NCI-H2196 (cell line): ENCODE data around the gene ACHE.
A peak's percentile ranks its signal among the peaks of the same experiment; 100 is the strongest.

Experiments used
- DNase-seq: peaks from one replicate; lab custom pipeline; 2025; ENCODE audit not compliant: unreplicated experiment; lab: John Stamatoyannopoulos, UW

The ACHE gene

DNA sequence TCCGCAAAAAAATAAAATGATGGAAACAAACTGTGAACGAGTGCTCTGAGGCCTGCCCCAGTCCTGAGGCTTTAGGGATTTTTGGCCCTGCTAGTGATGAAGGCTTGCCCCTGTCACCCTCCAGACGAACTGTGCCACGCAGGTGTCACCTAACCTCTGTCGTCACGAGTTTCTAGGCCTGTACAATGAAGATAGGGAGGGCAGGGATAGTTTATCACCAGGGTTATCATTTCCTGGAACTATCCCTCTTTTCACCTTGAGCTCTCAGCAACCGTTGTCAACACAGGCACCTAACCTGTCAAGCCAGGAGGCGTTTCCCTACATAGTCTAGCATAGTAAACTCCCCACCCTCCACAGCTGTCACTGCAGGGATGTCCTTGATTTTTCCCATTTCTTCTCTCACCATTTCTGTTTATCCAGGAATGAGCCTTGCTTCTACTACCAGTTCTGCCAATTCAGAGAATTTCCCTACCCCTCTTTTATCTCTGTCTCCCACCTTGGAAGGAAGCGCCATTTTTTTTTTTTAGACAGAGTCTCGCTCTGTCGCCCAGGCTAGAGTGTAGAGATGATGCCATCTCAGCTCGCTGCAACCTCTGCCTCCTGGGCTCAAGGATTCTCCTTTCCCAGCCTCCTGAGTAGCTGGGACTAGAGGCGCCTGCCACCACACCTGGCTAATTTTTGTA lies 2.2 kb upstream of the ACHE start:
- no peak for DNase-seq

DNA sequence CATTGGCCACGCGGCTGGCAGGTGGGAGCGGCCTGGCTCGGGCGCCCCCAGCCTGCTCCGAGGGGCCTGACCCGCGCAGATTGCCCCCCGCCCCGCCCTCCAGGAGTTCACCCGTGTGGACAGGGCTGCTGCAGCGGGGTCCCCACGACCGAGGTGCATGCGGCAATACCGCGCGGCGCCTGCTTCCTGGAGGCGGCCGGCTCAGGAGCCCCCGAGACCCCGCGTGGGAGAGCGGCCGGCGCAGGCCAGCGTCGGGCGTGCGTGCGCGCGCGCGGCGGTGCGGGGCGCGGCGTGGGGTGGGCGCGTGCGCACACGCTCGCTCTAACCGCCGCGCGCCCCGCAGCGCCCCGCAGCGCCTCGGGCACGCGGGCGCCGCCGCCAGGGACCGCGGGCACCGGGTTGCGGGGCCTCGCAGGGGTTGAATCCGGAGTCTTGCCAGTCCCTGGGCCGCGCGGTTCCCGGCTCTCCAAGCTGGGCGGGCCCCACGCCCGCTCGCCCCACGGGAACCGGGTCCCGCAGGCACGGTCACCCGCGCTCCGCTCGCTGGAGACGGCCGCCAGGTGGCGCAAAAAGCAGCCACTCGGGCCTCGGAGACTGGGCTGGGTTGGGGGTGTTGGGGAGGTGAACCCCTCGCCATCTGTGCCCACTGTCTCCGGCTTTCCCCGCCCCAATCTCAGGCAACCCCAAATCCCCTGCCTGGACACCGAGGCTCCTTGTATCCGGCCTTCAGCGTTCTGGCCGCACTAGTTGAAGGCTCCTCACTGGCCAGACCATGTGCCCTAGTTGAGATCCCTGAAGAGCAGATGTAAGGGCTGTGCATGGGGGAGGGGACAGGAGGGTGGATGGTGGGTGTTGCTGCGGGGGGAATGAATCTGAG lies 1.3 kb upstream of the ACHE start:
- peak; percentile 44 for DNase-seq

DNA sequence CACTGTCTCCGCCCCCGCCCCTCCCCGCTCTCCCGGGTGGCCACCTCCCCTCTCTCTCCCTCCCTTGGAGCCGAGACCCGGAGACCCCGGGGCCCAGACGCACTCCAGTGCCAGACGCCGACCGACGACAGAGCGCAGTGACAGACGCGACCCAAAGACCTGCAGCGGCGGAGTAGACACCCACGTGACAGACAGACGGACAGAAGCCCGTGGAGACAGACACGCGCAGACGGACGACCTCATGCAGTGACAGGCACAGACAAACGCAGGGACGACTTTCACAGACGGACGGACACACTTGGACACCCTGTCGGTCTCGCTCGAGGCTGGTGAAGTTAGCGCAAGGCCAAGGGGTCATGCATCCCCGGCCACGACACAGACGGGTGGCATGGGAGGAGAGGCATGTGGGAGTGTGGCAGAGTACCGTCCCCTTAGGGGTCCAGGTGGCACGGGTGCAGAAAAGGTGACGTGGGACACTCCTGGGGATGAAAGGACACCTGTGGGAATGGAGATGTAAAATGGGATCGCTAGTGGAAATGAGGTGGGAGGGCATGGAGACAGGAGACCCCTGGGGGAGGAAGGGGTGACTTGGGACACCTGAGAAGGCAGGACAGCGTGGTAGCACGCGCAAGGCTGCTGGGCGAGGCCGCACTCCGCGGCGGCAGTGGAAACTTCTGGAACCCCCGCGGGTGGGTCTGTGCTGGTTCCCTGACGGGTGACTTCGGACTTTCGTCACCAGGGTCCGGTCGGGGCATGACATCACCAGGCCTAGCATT lies 456 bp upstream of the ACHE start:
- DNase-seq = peak; percentile 44

DNA sequence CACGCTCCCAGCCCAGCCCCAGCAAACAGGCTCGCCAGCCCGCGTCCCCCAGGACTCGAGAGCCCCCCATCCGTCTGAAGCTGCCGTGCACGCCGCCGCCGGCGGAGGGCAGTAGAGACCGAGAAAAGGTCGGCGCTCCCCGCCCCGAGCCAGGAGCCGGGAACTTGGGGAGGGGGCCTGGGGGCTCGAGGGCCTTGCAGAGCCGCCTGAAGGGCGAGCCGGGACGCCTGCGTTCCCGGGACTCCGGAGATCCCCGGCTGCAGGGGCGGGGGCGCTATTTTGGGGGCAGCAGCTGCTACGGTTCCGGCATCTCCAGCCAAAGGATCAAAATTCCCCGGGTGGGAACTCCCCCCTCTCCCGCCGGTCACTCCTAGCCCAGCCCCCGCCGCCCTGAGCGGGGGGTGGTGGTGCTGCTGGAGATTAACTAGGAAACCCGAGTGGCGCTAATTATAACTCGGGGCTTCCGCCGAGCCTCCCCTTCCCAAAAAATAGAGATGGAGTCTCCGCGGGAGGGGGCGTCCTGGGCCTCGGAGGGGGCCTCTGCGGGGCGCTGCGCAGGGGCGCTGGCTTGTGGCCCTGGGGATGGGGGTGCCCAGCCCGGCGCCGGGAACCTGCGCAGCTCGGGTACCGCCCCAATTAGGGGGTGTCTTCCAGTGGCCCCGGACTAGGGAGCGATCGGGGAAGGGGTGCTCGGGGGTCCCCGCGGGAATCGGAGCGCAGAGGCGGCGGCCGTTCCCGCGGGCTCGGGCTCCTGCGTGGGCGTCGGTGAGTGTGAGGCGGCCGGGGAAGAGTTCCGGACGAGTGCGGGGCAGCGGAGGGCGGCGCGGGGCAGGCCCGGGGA lies 608 bp downstream of the ACHE start:
- DNase-seq = peak; percentile 44

DNA sequence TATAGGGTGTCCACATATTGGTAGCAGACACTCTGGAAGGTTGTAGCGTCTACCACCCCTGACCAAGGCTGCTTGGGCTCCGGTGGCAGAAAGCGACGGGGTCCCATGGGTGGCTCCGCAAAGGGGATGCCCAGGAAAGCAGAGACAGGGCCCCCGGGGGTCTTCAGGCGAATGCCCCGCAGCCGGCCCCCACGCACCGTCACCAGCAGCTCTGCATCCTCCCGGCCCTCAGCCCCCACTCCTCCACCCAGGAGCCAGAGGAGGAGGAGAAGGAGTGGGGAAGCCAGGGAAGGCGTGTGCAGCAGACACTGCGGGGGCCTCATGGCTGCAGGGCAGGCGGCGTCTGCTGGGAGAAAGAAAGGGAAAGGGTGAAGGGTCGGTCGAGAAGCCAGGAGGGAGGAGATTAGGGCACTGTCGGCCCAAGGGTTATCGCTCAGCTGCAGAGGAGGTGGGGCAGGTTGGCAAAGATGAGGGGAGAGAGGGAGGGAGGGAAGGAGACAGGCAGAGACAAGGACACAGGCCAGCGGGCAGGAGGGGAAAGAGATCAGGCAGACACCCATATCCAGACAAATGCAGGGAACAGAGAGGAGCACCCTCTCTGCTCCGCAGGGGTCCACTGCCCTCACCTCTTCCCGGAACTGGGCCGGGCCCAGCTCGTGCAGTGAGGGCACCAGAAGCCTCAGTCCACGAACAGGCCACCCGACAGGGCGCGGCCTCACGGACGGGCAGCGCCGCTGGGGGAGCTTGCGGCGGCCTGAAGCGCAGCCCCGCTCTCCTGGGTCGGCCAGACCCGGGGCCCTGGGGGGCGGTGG lies 1.6 kb downstream of the ACHE start:
- no peak for DNase-seq

DNA sequence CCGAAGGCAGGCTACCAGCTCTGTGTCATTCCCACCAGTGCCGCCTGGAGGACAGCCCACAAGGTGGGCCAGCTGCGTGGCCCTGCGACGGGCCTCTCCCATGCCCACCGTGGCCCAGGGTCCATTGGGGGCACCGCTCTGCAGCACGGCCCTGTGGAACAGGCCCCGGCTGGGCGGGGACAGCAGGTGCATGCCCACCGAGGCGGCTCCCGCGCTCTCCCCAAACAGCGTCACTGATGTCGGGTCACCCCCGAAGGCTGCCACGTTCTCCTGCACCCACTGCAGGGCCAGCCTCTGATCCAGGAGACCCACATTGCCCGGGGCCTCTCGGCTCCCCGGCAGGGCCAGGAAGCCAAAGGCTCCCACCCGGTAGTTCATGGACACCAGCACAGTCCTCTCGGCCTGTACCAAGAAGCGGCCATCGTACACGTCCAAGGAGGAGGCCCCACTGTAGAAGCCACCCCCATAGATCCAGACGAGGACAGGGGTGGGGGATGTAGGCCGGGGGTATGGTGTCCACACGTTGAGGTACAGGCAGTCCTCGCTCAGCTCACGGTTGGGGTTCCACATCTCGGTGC lies 2.3 kb downstream of the ACHE start:
- DNase-seq = no peak

DNA sequence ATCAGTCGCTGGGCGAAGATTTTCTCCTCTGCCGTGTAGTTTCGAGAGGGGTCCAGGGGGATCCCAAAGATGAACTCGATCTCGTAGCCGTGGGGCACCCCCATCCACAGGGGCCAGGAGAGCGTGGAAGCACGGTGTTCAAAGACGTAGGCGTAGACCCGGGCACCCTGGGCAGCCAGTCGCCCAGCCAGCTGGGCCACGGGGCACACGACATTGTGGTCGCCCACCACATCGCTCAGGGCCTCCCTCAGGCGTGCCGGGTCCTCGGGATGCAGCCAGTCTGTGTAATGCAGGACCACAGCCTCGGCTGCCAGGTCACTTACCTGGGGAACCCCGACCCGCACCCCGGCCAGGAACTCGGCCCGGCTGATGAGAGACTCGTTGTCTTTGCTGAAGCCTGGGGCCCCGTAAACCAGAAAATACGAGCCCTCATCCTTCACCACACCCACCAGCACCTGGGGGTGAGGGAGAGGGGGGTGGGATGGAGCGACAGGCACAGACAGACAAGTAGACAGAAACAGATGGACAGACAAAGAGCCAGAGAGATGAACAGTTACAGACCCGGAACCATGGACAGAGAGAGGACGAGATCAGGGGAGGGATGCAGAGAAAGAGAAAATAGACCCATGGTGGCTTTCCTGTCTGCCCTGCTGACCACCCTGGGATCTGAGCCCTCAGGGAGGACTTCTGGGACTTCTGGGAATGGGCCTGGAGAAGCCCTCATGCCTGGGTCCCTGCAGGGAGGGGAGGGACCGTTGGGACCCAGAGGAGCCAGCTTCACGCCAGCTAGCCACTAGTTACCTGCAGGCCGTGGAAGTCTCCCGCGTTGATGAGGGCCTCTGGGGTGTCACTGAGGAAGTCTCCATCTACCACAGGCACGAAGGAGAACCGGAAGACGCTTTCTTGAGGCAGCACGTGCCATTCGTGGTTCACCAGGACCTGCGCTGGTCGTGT lies 3.0 kb downstream of the ACHE start:
- no peak for DNase-seq

DNA sequence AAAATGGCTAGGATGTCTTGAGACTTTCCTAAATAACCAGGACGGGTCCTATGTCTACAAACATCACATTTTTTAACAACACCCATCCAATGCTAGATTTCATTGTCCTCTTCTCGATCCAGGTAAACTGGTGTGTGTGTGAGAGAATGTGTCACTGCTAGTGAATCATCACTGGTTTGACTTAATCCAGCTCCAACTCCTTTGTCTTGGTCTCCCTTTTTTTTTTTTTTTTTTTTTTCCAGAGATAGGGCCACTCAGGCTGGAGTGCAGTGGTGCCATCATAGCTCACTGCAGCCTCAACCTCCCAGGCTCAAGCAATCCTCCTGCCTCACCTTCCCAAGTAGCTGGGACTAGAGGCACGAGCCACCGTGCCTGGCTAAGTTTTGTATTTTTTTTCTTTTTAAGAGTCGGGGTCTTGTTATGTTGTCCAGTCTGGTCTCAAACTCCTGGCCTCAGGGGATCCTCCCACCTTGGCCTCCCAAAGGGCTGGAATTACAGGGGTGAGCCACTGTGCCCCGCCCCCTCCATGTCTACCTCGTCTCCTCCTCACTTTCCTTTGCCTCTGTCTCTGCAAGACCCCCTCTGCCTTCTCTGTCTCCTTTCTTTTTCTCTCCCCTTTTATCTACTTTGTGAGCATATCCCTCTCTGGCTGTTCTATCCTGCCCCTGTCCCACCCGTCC lies 4.0 kb downstream of the ACHE start:
- no peak for DNase-seq

DNA sequence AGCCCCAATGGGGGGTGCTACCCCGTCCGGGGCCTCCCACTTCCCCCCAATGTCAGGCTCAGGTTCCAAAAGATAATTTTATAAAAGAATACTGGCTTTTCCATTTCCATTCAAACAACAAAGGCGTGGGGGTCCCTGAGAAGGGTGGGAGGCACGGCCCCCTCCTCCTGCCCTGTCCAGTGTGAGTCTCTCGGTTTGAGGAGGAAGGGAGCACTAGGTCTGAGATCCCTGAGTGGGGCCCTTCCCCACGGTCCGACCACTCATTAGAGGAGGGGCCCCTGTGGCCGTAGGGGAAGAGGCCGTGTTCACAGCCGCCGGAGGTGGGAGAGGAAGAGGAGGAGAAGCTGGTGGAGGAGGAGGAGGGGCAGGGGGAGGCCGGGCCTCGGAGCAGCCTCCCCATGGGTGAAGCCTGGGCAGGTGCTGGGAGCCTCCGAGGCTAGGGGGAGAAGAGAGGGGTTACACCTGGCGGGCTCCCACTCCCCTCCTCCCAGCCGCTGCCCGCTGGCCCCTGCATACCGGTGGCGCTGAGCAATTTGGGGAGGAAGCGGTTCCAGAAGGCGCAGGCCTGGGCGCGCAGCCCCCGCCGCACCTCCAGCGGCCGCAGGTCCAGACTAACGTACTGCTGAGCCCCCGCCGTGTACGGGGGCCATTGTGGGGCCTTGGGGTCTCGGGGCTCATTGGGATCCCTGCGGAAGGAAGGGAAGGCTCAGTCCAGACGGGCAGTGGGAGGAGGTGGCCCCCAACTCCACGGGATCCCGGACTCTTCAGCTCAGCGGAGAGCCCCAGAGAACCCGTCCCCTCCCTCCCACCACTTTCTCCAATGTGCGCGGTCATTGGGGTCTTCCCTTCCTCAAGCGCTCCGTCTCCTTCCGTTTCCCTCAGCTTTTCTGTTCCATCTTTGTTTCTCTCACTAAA lies 4.8 kb downstream of the ACHE start:
- no peak for DNase-seq

DNA sequence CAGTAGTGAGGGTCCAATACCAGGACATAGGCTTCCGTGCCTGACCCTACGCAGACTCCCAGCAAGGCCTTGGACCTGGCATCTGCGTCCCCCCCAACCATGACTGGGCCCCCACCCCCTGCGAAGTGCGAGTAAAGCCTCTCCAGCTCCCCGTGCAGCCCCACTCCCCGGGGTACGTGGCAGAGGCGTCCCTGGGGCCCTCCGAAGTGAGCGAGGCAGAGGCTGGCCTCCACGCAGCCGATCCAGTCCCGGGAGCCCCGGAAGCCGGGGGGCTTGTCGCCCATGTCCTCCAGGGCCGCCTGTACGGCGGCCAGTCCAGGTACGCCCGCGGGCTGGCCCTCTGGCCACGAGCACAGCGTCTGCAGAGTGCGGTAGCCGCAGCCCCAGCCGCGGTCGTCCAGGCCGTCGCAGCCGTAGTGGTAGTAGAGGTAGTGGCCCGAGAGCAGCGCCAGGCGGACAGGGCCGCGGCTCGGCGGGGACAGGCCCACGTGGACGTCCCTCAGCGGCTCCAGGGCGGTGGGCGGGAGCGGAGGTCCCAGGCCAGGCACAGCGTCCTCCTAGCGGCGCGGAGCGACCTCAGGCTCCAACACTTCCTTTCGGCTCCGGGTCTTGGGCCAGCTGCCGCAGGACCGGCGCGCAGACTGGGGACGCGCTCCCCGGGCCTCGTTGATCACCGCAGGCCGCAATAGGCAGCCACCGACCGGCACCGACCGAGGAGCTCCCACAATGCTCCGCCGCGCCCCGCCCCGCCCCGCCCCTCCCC lies 6.5 kb downstream of the ACHE start, which contains the start of gene UFSP1:
UFSP1 (minus strand) TSS at position 728 of the 763 bp plus-strand sequence; CDS start at position 284, 444 bp downstream.
- DNase-seq = no peak

DNA sequence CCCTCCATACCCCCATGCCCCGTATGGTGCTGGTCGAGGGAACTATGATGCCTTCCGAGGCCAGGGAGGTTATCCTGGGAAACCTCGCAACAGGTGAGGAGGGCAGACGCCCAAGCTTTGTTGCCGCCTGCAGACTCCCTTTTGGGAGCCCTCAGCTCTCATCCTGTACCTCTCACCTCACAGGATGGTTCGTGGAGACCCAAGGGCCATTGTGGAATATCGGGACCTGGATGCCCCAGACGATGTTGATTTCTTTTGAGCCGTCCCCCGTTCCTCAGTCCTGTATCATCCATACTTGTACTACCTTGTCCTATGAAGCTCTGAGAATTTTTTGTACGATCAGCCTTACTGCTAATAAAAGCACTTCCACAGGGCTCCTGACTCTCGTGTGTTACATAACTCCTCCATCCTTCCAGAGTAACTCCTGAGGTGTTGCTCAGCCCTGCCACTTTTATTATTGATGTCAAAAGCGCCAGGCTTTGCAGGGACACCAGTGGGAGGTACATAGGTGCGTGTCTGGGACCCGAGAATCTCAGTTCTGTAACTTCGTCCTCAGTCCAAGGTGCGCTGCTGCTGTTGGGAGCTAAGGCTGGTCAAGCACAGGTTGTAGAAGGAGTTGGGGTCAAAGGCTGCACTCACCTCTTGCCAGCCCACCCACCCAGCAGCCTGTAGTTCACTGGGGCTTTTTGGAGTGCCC lies 7.2 kb downstream of the ACHE start:
- no peak for DNase-seq

DNA sequence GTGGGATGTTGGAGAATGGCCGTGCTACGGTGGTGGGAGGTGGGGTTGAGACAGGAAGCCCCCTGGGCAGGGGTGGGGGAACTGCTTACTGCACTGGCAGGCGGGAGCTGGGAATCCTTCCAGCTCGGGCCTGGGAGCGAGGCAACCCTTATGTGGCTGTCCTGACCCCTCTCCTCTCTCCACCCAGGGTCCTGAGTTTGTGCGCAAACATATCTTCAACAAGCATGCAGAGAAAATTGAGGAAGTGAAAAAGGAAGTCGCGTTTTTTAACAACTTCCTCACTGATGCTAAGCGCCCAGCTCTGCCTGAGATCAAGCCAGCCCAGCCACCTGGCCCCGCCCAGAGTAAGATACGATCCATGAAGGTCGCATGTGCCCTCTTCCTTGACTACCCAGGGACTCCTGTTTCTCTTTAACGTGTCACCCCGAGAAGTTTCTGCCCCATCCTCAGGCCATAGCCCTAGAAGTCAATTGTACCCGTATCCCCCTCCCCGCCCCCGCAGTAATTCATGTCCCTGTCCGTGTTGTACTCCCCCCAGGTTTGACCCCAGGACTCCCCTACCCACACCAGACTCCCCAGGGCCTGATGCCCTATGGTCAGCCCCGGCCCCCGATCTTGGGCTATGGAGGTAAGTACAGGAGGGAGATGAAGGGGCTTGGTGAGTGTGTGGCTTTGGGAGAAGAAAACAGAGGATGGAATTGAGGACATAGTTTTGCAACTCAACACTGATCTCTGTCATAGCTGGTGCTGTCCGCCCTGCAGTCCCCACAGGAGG lies 8.0 kb downstream of the ACHE start:
- no peak for DNase-seq

DNA sequence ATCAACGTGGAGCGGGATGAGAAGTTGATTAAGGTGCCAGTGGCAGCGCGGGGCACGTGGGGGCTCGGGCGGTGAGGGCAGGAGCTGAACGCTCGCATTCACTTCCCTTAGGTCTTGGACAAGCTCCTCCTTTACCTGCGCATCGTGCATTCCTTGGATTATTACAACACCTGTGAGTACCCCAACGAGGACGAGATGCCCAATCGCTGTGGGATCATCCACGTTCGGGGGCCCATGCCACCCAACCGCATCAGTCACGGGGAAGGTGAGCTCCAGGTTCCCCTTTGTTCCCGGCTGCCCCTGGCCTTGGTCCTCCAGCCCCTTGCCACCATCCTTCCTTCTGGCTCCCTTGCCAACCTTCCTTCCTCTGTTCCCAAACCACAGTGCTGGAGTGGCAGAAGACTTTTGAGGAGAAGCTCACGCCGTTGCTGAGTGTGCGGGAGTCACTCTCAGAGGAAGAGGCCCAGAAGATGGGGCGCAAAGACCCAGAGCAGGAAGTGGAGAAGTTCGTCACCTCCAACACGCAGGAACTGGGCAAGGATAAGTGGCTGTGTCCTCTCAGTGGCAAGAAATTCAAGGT lies 8.7 kb downstream of the ACHE start:
- no peak for DNase-seq
